ENCODE data around the gene HAPLN3.

Gene HAPLN3

GRCh38 chr15:88906130-88906529 is 10.8 kb upstream of the HAPLN3 start:
- ChIA-PET CTCF (interaction anchor here (1.2 to 11.4 kb wide), 15 partner anchors 9 to 272 kb away, joined by 3 to 176 read pairs (median 25); no protein-coding TSS in a partner anchor), POLR2A (interaction anchor here (2.3 to 3.2 kb wide), 2 partner anchors 83 to 112 kb away, joined by 6 to 16 read pairs; no protein-coding TSS in a partner anchor)
- H3K4me3 ChIP-seq (ENCODE audit: low read depth, low read length) = no peak overlapping the region
- no peak for TF ChIP-seq CTCF (IDR thresholded peaks at IDR 0.05; ENCODE audit: insufficient read depth, low read length, missing control alignments)
- DNase-seq (ENCODE audit: low read depth, low spot score) = no peak

- POLR2A ChIA-PET = interaction anchor here (1.0 to 3.2 kb wide), 6 partner anchors 8 to 160 kb away, joined by 3 to 16 read pairs (median 6); partner anchors contain the start of gene MFGE8
- no peak overlapping the region for H3K4me3 ChIP-seq (ENCODE audit: low read depth, low read length)
- DNase-seq (ENCODE audit: low read depth, low spot score) = no peak
- CTCF ChIA-PET = interaction anchor here (0.7 to 11.4 kb wide), 41 partner anchors 9 to 395 kb away, joined by 3 to 176 read pairs (median 7); partner anchors contain the start of gene MFGE8
- TF ChIP-seq CTCF (IDR thresholded peaks at IDR 0.05; ENCODE audit: insufficient read depth, low read length, missing control alignments) = no peak
Measured at GRCh38 chr15:88905576-88905975, 10.2 kb upstream of the HAPLN3 start.

GRCh38 chr15:88904624-88905327 is 9.4 kb upstream of the HAPLN3 start:
- CTCF ChIA-PET = interaction anchor here (0.7 to 11.4 kb wide), 49 partner anchors 8 to 396 kb away, joined by 3 to 176 read pairs (median 6); partner anchors contain the start of gene MFGE8
- TF ChIP-seq CTCF (IDR thresholded peaks at IDR 0.05; ENCODE audit: insufficient read depth, low read length, missing control alignments) = peak; percentile 91
- POLR2A ChIA-PET = interaction anchor here (1.0 to 3.2 kb wide), 7 partner anchors 9 to 267 kb away, joined by 3 to 16 read pairs (median 6); partner anchors contain the start of gene MFGE8
- no peak for DNase-seq (ENCODE audit: low read depth, low spot score)
- H3K4me3 ChIP-seq (ENCODE audit: low read depth, low read length) = no peak overlapping the region

GRCh38 chr15:88904257-88904623 is 8.9 kb upstream of the HAPLN3 start:
- CTCF ChIA-PET = interaction anchor here (1.0 to 11.4 kb wide), 38 partner anchors 8 to 396 kb away, joined by 3 to 176 read pairs (median 7); partner anchors contain the start of gene MFGE8
- POLR2A ChIA-PET = interaction anchor here (1.1 to 3.2 kb wide), 4 partner anchors 9 to 266 kb away, joined by 3 to 16 read pairs (median 6); partner anchors contain the start of gene MFGE8
- no peak overlapping the region for H3K4me3 ChIP-seq (ENCODE audit: low read depth, low read length)
- no peak for DNase-seq (ENCODE audit: low read depth, low spot score)
- TF ChIP-seq CTCF (IDR thresholded peaks at IDR 0.05; ENCODE audit: insufficient read depth, low read length, missing control alignments) = no peak

- H3K4me3 ChIP-seq (ENCODE audit: low read depth, low read length) = no peak overlapping the region
- CTCF ChIA-PET = interaction anchor here (0.8 to 11.4 kb wide), 15 partner anchors 8 to 272 kb away, joined by 3 to 176 read pairs (median 9); no protein-coding TSS in a partner anchor
Measured at GRCh38 chr15:88902846-88903245, 7.5 kb upstream of the HAPLN3 start.

More at GRCh38 chr15:88902846-88903245, 7.5 kb upstream of the HAPLN3 start:
- TF ChIP-seq CTCF (IDR thresholded peaks at IDR 0.05; ENCODE audit: insufficient read depth, low read length, missing control alignments) = no peak
- POLR2A ChIA-PET = no interaction called here
- no peak for DNase-seq (ENCODE audit: low read depth, low spot score)
